ENCODE results near the gene SDHB.

- TF ChIP-seq CTCF (IDR thresholded peaks at IDR 0.05) (no peak), SMC3 (IDR thresholded peaks at IDR 0.05; ENCODE audit: low read depth, low read length) (no peak)
Measured at GRCh38 chr1:17084787-17085186, 31.0 kb upstream of the SDHB start.
